Activated gamma-delta T cell treated with anti-CD3 and anti-CD28 coated beads, Interleukin-2, amount 50 U/mL, for 16 hours (primary cell): ENCODE data around the gene NEK10.
"Not testable (repeated sequence)": the region's sequence is repeated elsewhere in the genome, so short reads cannot be mapped to it uniquely, and the experiment has no call there.

Experiments
- DNase-seq: peaks from one replicate; pipeline ENCODE4 v3.0.0-alpha.2; 2020; ENCODE audit warnings: low read depth

NEK10 gene

DNA sequence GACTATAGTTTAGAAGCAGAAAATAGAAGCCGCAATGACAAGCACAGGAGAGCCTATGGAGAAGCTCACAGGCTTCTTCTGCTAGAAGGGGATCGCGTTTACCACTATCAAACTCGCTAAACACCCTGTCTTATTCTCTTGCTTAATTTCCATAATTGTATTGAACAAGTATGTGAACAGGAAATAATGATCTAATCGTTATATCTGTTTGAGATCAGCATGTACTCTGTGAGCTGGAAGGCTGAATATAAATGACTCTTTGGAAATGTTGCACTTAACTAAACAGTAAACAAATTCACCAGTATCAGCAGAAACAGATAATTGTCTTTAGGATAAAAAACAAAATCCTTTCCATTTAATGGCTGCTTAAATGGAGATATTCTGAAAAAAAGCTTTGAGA, 15.0 kb downstream of the NEK10 start:
- DNase-seq = no peak

DNA sequence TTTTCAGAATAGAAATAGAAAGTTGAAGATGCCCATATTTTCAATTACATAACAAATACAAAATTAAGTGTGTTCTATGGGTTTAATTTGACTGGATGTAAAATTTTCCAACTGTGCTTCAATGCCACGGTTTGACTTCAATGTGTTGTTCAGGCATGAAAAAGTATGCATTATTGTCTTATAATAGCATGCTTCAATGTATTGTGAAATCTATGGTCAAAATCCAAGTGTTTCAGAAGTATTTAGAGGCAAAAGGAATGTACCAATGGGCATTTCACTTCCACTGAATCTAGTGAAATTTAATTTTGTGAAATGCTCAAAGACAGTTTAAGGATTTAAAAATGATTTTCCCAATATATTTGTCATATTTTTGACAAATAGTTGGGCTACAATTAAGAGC, 16.0 kb downstream of the NEK10 start:
- DNase-seq = no peak

GRCh38 chr3:27352047-27352446, 17.1 kb downstream of the NEK10 start:
- no peak for DNase-seq

DNA sequence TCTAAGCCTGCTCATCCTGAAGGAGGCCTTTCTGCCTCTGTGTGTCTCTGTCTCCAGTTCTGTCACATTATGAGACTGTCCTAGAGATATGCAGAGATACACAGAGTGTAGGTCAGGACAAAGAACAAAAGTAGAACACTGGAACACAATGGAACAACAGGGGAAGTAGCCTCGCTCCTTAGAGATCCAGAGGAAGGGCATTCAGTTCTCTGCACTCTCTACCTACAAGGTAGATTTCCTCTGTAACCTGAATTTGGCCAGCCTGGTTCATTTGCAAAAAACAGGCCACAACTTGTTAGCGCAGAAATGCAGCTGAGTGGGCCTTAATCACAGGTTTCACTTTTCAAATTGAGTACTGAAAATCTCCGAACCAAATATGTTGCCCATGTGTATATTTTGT, 19.4 kb downstream of the NEK10 start:
- no peak for DNase-seq

- DNase-seq = no peak
Measured at GRCh38 chr3:27345959-27346865, 23.0 kb downstream of the NEK10 start.

DNA sequence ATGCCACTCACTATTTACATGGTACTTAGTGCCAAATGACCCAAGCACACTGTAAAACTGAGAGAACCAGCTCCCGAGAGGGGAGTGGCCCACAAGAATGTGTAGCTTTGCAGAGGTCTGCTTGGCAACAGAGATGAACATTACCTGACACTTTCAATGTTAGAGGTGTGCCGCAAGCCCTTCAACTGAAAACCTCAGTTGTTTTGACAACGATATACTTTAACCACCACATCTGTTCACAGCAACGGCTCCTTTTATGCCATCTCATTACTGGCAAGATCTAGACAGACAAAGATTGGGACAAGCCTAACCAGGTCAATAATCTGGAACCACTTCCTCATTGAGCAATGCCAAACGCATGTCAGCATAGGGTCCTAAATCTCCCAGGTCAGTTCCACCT, 23.7 kb downstream of the NEK10 start:
- DNase-seq = no peak

DNA sequence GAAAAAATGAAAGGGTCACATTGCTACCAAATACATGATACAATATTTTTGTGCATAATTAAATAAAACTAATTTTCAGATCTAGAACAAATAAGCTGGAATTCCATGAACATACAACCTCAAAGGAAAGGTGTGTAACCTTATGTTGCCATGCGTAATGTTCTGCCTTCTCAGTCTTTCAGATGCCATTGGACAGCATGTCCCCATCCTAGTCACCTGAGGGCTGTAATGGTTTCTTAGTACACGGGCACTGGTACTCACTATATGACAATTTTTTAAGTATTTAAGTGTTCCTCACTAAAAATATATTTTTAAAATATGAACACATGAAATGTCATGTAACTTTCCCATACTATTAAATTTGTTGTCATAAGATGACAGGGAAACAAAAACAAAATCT, 24.1 kb downstream of the NEK10 start:
- no peak for DNase-seq

DNA sequence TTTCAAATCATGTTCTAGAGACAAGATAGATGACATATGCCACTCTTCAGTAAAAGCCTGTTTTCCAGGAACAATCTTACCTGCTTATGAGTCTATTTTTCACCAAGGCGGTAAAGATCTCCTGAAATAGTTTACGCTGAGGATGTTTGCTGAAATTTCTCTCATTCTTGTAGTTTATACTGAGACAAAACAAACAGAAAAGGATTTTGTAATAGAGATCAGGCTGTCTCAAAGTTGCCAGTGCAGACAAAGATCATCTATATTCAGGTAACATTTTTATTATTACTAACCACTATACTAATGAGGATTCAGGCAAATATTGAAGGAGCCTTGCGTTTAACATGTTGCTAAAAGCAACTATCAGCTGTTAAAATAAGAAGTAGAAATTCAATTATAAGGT, 25.0 kb downstream of the NEK10 start:
- no peak for DNase-seq

DNA sequence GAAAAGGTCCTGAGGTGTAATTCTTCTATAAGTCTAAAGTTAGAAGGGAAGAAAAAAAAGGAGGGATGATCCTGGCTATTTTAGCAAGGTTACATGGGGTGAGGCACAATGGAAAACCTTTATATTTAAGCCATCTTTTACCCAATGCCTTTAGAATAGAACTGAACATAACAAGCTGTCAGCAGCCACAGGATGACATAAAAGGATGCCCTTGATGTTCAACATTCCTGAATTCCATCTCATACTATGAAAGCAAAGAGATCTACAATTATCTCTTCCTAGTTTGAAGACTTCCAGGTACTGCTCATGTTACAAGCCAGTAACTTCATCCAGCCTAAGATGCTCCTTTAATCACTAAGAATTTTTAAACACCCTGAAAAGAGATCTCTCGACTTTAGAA, 26.9 kb downstream of the NEK10 start:
- DNase-seq = no peak

DNA sequence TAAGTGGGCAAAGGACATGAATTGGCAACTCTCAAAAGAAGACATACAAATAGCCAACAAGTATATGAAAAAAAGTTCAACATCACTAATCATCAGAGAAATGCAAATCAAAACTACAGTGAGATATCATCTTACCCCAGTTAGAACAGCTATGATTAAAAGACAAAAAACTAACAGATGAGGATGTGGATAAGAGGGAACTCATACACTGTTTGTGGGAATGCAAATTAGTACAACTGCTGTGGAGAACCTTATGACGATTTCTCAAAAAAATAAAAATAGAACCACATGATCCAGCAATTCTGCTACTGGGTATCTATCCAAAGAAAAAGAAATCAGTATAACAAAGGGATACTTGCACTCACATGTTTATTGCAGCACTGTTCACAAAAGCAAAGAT, 28.6 kb downstream of the NEK10 start:
- DNase-seq = no peak

GRCh38 chr3:27335571-27335970, 33.6 kb downstream of the NEK10 start:
- no peak for DNase-seq

DNA sequence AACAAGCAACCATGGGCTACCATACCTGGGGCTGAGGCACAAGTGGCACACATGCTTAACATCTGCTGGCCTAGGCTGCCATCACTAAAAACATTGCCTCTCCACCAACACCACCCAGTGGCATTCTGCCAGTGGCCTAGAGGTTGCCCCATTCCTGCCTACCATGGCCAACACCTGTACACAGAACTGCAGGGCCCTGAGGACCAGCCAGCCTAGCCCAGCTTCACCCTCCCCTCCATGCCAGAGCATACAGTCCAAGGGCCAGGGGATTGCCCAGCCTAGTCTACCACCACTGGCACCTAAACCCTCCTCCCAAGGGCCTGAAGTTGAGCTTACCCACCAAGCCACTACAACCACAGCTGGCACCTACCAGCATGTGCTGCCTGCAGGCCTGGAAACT, 35.3 kb downstream of the NEK10 start:
- DNase-seq = no peak

DNA sequence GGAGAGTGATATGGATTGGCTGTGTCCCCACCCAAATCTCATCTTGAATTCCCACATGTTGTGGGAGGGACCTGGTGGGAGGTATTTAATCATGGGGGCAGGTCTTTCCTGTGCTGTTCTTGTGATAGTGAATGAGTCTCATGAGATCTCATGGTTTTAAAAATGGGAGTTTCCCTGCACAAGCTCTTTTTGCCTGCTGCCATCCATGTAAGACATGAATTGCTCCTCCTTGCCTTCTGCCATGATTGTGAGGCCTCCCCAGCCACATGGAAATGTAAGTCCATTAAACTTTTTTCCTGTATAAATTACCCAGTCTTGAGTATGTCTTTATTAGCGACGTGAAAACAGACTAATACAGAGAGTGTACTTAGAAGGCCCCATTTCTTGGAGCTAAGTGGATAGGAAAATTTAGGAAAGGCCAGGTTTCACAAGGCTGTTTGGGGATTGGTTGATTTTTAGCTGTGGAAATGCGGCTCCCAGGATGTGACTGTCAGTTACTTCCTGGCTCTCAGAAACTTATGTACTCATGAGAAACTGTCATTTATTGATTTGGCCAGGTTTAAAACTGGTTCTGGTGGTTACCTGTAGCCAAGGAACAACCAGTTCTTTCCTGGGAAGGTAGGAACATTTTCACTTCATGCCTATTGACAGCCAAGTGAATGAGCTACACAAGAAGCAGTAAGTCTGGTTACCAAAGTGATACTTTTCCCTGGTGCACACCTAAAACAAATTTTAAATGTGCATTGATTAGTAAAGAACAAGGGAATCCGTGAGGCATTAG, 40.0 kb downstream of the NEK10 start:
- not testable (repeated sequence) for DNase-seq

DNA sequence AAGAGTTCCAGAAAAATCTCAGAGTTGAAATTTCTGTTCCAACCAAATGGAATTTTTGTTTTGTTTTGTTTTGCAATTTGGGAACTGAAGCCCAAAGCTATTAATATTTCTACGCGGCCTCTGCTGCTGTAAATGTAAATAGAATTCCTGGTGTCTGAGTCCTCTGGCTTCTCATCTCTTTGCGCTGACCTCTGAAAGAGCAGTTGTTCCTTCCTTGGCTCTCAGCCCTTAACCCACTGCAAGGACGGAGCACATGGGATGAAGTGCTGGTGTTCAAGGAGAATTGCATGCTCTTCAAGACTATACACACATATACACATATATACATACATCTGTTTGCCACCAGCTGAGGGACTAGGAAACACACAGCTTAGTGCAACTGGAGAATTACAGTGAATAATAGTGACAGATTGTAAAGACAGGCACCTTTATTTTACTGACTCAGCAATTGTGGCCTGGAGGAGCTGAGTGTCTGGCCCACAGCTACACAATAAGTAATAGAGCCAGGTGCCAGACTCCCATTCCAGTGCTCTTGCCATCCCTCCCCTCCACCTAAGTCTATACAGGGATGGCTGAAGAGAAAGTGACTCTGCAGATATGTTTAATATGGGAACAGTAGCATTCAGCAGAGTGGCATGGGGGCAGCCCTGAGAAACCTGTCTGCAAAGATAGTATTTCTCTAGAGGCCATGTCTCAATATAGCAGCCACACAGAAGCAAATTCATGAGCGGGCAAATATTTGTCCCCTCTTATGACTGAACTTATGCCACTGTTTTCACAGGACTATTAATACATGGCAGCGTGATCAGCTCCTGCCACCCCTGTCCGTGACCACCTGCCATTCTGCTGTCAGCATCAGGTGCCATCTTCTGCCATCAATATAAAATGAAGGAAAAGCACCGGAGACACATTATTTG, 42.3 kb downstream of the NEK10 start:
- no peak for DNase-seq

DNA sequence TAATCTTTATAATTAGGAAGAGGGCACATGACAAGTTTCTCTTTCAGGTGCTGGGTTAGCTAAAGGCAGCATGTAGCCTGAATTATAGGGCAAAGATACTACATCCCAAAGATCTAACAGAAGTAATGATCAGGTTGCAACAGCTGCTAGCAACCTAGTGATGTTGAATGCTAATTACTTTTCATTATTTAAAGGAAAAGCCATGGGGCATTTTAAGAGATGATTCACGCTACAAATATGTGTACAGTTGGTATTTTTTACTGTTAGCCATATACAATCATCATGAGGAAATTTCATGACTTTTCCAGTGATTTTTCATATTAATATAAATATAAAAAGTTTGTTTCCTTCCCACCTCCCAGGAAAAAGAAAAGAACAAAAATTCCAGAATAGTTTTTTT, 43.0 kb downstream of the NEK10 start:
- no peak for DNase-seq

GRCh38 chr3:27325419-27325818, 43.8 kb downstream of the NEK10 start:
- no peak for DNase-seq

DNA sequence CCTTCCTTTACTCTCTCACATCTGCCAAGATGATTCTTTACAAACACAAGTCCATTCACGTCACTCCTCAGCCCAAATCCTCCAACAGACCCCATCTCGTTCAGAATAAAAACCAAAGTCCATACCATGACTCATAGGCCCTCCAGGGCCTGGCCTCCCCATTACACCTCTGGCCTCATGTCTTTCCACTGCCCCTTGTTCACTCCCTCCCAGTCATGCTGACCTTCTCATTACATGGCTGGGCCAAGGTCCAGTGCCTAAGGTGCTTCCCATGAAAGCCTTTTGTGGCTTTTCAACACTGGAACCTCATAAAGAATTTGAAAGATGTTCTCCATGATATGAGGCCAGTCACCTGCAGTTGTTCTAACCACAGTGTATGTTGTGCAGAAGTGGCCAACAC, 44.5 kb downstream of the NEK10 start:
- DNase-seq = no peak

DNA sequence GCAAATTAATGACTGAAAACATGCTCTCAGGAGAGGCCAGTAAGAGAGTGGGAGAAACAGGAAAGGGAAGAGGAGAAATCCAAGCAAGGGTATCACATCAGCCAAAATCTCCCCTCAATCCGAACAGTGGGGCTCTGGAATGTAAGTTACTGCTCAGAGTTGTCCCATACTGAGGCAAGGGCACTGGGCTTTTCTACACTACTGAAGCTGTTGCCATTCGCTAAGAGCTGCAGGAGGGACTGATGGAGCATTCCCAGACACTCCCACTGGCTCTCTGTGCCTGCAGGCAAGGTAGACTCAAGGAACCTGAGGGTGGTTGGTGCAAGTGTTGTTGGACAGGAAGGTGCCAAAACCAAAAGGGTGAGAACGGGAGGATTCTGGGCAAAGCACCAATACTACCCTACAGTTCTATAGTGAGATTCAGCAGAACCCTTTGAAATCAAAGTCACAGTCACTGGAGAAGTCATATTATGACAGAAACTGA, 46.1 kb downstream of the NEK10 start:
- no peak for DNase-seq

- no peak for DNase-seq
Measured at GRCh38 chr3:27322634-27323033, 46.5 kb downstream of the NEK10 start.

GRCh38 chr3:27319847-27320526, 49.2 kb downstream of the NEK10 start:
- no peak for DNase-seq

DNA sequence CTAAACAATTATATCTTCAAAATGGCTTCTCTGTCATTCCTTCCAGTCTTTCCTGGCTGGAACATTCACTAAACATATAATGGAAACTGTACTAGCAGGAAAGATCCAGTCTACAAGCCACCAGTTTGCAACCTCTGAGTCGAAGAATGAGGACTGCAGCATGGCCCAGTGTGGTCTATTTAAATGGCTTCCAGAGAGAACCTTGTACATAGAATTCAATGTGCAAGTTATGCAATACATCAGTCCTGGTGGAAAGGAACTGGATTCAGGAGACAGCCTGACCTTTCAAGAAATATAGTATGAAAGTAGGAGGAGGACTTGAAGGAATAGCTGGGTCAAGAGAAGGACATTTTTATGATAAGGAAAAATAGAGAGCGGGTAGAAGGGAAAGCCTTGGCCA, 49.9 kb downstream of the NEK10 start:
- DNase-seq = no peak

GRCh38 chr3:27317096-27317495, 52.1 kb downstream of the NEK10 start:
- no peak for DNase-seq
